SKM-1 treated with dmso at 0.1 percent for 144 hours (cell line): ENCODE results near the gene DNM3.
"Not testable (repeated sequence)": the region's sequence is repeated elsewhere in the genome, so short reads cannot be mapped to it uniquely, and the experiment has no call there.

Source experiments
- DNase-seq: peaks from one replicate; lab custom pipeline; 2025; ENCODE audit not compliant: unreplicated experiment; lab: John Stamatoyannopoulos, UW

Gene DNM3

DNA sequence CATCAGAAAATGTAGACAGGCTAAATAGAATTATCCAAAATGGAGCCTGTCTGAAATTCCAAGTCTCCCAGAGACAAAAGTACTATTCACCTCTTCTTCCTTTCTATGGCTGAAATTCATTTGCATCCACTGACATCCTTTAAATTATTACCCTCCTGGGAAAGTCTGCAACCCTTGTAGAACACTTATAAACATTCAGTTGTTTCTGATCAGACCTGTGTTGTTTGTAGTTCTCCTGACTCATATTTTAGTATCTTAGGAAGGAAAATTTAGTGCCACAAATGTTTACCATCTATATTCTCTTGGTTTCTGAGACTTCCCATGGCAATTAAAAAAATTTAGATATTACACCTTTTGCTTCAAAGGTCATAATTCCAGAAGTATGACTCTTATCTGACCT, 509.6 kb downstream of the DNM3 start:
- DNase-seq, result no peak

DNA sequence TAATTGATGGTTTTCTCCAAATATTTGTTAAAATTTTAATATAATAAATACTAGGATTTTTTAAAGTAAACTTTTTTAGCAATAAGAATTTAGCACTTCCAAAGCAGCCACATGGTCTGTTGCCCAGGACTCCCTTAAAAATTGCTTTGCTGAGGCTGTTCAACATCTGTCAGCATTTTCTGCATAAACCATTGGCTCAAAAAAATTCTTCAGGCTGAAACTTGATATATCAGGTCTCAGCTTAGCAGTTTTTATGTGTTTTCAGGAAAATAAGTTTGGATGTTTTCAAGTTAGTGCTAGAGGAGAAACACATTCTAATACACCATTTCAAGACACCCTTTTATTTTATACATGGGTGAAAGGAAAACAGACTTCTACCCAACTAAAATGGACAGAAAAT, 510.0 kb downstream of the DNM3 start:
- no peak for DNase-seq

DNA sequence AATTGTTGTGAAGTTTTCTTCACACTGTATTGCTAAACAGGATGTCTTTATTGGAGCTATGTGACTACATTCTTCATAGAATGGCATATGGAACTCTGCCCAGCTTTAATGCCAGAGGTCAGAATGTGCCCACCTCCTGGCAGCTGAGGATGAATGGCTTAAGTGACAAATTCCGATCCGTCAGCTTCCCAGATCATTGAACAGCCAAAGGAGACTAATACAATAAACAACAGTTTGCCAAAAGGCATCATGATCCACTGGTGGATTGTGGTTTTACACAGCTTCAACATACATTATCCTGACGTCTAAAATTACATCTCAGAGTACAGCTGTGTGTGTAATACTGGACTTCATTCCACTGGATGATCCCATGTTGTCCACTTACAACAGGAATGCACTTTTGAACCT, 510.5 kb downstream of the DNM3 start:
- no peak for DNase-seq

DNA sequence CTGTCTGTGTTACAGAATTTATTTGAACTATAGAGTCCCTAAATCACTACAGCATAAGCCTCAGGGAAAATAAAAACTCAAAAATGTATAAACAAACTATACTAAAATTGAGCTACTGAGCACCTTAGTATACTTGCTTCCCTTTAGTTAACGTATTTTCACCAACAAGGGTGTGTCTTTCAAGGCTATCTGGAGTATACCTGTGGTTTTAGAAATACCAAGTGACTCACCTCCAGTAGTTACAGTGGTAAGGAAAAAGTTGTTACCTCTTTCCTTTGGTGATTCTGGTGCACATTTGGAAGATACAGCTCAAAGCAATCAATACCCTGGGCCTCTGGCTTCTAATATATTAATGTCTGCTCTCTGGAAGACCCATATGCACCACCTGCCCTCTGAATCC, 511.1 kb downstream of the DNM3 start:
- DNase-seq, result no peak

DNA sequence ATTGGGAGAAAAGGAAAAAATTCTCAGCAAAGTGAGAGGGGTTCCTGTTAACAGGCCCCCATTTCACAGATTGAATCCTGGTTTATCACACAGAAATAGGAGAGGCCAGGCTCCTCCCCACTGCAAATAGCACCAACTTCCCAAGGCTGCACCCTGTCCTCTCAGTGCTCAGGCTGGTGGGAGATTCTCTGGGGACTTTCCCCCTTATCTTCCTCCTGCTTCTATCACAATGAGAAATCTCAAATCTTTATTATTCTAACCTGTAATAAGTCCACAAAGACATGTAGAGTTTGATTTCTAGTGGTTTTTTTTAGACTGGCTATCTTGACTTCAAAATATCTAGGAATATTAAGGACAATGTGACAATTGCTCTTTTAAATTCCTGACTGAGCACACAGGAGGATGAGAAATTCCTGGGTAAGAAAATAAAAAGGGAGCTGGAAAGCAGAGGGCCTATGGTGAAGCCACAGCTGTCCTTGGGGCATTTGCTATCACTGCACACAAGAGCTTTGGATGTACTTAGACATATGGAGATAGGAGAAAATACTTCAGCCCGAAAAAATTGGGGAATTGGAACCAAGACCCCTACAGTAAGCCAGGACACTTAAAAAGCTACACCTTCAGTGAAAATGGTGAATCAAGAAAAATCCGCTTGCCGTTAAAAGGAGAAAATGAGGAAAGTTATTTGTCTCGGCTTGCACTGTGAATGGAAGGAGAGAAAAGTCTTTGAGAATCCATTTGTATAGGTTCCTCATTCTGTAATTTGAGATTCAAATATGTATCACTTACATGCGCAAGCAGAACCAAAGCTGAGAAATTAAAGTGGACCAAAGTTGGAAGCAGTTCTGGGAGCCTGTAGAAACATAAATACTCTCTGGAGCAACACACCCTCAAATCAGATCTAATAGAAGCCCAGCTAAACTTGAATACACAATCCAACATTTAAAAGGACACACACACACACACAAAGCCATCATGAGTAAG, 513.3 kb downstream of the DNM3 start:
- DNase-seq, result no peak

DNA sequence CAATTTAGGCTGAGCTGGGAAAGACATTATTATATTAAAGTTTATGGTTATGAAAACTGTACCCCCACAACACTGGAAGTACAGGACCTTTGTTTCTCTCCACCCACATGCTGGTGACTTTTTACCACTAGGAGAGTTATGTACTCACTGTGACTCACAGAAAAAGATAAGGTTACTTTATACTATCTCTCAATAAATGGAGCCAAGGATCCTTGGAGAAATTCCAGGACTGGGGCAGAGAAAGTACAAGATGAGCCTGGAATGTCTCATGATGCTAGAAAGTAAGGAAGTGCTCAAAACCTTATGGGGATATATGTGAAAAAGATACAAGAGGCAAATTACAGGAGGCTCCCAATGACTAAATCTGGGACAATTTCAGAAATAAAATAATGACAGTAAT, 515.3 kb downstream of the DNM3 start:
- no peak for DNase-seq

DNA sequence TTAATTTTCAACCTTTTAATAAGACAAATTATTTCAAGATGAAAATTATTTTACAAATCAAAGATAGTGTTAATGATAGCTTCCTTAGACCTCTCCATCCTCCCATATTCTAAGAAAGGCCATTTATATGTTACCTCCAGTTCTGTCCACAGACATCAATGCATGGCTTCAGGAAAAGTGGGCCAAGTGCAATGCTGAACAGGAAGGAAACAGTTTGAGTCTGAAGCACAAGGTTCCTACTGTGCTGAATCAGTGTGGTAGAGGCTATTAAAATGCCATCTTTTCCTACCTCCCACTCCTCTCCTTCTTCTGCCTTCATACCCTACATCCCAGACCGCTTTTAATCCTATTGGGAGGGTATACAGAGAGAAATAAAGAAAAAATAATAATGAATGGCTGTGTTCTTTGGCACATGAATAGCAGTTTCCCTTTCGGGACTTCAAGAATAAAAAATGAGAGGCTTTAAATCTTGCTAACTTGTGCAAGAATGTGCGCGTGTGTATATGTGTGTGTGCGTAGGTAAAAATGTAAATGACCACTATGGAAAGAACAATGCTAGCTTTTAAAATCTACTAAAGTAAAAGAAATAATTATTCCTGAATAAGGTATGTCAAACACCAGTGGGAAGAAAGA, 516.6 kb downstream of the DNM3 start:
- no peak for DNase-seq

DNA sequence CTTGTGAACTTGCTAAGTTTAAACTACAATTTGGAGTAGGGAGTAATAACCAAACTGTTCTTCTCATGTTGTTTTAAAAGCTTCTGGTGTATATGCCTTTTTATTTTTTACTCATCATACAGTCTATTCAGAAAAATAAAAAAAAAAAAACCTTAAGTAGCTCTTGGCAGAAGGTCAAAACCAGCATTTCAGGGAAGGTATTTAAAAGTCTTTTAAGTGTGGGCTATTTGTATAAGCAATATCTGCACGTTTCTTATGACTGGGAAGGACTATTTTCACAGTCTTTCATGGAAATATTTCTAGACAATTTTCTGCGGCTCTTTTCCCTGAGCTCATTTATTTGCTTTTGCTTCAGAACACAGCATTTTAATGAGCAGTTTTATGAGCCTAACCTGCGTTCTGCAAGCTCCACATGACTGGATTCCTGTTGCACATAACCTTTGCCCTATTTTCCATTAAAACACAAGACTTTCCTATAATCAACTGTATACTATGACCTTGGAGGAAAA, 518.2 kb downstream of the DNM3 start:
- no peak for DNase-seq

DNA sequence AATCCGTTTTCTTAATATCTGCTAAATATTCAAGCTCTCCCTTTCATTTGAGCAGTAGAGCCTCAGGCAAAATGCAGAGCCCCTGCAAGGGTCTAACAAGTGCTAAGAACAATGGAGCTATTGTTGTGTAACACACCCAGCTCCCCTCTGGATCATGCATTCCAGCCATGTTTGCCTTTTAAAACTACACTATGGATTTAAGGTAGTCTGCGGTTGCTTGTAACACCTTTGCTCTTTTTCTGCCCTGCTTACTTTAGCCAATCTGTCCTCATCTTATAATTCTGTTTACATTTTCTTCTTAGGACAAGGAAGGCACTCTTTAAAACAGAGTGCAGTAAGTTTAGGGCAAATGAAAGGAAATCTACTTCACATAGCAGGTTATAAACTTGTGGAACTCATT, 519.2 kb downstream of the DNM3 start:
- no peak for DNase-seq

DNA sequence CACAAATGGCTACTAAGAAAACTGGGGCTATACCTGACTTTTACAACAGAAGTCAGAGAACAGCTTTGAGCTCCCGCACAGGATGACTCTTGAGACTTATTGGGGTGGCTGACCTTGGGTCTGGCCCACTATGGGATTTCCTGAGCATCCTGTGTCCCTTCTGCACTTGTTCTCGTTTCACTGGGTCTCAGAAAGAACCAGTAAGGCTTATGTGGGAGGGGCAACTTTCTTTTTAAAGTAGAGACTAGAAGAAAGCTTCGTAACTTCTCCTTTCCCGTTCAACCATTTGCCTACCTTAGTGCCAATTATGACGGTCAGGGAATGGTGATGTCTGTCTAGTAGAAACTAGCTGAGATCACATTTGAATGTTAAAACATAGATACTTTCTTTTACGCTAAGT, 519.7 kb downstream of the DNM3 start:
- no peak for DNase-seq

DNA sequence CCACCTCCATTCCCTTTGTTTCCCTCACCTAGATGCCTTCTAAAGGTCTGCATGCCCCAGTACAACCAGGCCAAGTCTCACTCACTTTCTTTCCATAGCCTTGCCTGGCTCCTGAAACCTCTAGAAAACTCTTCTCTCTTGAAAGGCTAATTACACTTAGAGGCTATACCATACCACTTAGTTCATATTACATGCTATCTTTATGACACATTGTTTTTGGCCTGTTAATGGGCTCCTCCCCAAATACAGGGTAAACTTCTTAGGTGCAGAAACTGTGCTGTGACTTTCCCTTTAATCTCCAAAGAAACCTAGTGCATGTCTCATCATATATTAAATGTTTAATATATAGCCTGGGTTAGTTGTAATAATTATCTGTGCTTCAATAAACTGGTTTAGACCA, 522.6 kb downstream of the DNM3 start:
- no peak for DNase-seq

DNA sequence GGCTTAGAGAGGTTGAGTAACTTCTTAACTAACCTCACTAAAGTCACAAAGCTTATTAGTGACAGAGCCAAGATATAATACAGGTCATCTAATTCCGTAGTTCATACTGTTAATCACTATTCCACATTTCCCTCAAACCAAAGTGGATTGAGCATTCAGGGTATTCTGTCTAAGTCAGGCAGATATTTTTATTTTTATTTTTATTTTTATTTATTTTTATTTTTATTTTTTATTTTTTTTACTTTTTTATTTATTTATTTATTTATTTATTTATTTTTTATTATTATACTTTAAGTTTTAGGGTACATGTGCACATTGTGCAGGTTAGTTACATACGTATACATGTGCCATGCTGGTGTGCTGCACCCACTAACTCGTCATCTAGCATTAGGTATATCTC, 530.3 kb downstream of the DNM3 start:
- DNase-seq, result not testable (repeated sequence)

DNA sequence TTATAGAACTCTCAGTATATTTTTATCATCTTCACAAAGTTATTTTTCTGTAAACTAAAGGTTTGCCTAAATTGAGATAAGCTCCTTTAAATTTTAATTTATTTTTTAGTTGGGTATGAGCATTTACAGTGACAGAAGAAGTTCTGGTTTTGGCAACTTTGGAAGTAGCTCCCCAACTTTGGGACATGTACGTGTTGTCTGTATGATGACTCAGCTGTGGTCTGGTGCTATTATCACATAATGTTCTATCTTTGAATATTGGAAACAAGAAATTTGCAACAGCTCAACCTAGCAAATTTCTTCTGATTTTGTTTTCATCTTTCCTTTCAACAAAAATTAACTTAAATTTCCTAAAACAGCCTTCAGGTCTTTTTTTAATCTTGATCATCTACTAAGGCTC, 532.6 kb downstream of the DNM3 start:
- DNase-seq, result no peak

DNA sequence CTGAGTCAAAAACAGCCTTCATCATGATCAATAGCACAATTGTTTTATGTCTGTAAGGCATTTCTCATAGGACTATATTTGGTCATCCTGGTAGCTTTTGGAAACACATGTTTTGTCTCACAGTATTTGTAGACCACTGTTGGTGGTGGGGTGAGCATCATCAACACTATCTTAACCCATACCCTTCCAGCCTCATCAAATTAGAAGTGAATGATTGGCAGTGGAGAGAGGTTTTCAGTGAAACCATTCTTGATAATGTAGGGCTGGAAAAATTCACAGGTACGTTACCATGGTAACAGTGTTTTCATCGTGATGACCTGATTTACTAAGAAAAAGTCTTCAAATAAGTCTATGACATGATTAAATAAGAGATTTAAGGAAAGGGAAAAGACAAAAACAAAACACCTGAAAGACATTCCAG, 533.9 kb downstream of the DNM3 start:
- DNase-seq, result no peak

DNA sequence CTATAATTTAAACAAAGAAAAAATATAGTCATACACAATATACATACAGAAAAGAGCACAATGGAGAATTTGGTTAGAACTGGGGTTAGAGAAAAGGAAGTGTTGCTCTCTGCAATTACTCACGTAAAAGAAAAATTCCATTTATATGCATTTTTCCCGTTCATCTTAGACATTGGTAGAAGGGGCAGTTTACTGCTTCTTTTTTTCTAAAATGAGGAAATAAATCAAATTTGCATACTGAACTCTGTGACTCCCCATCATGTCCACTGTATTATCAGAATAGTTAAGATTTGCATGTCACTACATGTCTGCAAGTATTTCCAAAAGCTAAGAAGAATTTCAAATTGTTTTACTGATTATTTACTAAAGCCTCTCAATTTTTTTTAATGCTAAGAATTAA, 535.1 kb downstream of the DNM3 start:
- DNase-seq, result no peak

DNA sequence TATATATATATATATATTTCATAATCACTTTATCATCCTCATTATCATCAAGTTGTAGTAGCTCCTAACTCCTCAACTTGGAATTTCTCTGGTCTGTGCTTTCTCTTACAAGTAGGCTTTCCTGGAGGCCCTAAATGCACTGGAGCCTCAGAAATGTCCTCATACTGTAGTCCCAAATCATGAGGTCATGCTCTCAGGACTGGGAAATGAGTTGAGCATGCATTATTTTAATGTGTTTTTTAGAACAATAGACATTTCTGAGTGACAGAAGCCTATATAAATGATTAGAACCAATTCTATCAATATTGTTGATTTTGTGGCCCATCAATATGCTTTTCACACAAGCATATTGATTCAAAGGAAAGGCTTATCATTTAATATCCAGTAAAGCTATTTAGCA, 536.3 kb downstream of the DNM3 start:
- DNase-seq, result no peak

DNA sequence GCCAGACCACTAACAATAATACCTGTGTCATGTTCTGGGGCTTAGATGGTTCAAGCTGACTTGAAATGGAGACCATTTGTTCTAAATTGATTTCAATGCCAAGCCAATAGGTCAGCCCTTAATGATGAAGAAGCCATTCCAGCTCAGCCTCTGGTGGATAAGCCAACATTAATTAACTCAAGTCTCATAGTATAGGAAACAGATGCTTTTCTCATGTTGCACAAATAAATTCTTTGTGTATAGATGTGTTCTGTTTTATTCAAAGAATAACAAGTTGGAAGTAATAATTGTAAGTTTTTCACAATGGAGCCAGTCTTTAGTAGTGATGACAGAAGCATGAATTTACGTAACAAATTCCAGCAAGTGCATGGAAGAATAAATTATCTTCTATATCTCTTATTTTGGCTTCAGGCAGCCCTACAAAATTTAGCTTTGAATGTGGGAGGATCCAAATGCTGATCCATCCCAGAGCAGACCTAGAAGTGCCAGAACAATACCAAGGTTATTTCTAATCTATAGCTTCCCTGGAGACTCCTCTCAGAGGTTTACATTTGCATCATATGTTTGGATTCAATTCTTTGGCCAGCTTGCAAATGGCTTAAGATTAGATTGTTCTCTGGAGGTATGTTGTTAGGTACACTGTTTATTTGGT, 536.9 kb downstream of the DNM3 start:
- no peak for DNase-seq

DNA sequence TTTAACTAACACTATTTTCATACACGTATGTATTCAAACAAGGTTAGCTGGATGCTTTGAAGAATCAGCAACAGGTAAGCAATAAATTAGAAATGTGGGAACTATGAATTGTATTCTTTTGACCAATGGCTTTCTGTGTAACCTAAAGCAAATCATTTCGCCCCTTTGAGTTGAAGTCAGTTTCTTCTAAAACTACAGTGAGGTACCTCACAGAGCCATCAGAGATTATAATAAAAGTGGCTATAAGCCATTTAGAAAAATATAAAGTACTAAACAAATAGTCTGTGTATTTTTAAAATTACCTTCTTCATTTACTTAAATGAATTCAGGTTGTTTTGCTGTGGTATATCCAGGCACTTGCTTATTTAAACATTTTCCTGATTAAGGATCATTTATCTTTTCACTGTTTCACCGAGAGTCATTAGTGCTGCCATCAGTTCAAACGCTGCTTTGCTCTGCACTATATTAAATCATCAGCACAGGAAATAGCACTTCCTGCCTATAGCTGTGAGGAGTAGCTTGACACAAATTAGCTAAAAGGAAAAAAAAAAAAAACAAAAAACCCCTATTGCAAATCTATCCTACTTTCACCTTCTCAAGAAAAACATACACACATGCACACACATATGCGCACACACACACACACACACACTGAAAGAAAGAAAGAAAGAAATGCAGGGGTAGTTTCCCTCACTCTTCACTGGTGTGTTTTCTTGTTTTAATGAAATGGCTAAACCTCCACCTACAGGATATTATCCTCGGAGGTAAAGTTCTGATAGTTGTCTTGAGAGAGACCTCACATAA, 539.3 kb downstream of the DNM3 start:
- no peak for DNase-seq

DNA sequence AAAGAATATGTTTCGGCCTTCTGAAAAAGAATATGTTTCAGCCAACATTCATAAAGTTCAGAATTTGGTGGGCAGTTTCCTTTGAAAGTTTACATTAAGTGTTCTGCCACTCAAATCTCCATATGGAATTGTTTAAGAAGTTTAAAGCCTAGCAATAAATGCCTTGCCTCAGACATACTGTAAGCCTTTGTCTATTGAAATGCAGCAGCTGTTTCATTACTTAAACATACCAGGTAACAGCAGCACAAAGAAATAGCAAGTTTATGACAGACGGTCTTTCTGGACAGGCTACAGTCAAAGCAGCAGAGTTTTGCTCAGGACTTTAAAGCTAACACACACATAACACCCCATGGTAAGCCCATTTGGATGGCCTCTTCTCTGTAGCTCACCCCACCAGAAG, 540.6 kb downstream of the DNM3 start:
- no peak for DNase-seq

DNA sequence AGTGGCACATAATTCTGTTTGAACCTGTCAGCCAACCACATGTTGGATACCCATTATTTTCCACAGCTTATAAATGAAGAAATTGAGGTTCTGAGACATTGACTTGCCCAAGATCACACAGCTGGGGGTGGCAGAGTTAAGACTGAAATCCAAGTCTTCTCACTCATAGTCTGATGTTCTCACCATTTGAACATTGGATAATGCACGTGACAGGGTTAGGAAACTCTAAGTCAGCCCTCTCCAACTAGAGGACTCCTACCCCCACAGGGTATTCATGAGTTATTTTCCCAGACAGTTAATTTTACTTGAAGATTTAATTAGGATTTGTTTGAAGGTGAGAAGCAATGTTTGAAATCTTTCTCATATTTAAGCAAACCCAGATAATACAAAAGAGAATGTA, 541.1 kb downstream of the DNM3 start:
- no peak for DNase-seq

DNA sequence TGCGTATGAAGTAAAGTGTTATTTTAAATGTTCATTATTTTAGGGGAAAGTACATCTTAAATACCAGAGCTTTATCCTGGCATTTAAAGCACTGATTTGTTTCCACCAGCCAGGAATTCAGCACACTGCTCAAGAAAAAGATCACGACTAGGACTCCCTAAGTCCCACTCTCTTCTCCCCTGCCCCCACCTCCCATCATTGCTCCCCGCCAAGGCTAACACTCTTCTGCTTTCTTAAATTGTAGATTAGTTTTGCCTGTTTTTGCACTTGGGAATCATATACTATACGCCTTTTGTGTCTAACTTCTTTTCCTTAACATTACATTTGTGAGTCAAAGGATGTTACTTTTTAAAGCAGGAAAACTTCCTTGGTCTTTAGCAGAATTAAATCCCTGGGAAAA, 541.7 kb downstream of the DNM3 start:
- DNase-seq, result no peak
